ENCODE data around the gene MAPKBP1. TPM values are rescaled to one million over a fixed set of nuclear protein-coding genes. Genes with fewer than 3 reads are reported as not detected.
A peak's percentile ranks its signal among the peaks of the same experiment; 100 is the strongest.
"Not testable (repeated sequence)": the region's sequence is repeated elsewhere in the genome, so short reads cannot be mapped to it uniquely, and the experiment has no call there.

MAPKBP1 gene
- total RNA-seq, 2 experiments from 2014 or later, result 16.6 to 17.2 TPM

- CTCF ChIA-PET, result interaction anchor here (4.6 kb wide), 1 partner anchor 55 kb away, joined by 16 read pairs; the partner anchor contains the start of gene MAPKBP1
- POLR2A ChIA-PET, result no interaction called here
- intact Hi-C loops (cut with micrococcal nuclease), result no loop called here
These were observed 54.5 kb downstream of the MAPKBP1 start for GRCh38 chr15:41828807-41829141.

GRCh38 chr15:41829959-41830646 lies 55.8 kb downstream of the MAPKBP1 start:
- H3K4me1 Mint-ChIP-seq (ENCODE audit: low read depth), result peaks cover 41% of the 10 kb centered on the region
- no peaks in the 10 kb centered on the region for H3K36me3 Mint-ChIP-seq (ENCODE audit: low read depth)
- ChIA-PET CTCF (interaction anchor here (3.7 kb wide), 1 partner anchor 56 kb away, joined by 20 read pairs; the partner anchor contains the start of gene MAPKBP1), POLR2A (no interaction called here)
- H3K27me3 Mint-ChIP-seq, result no peaks in the 10 kb centered on the region
- DNase-seq, result no peak
- intact Hi-C loops (cut with micrococcal nuclease), result no loop called here
- ATAC-seq, result no peak
- H3K9me3 Mint-ChIP-seq, result no peaks in the 10 kb centered on the region
- TF ChIP-seq, protein P1, sequence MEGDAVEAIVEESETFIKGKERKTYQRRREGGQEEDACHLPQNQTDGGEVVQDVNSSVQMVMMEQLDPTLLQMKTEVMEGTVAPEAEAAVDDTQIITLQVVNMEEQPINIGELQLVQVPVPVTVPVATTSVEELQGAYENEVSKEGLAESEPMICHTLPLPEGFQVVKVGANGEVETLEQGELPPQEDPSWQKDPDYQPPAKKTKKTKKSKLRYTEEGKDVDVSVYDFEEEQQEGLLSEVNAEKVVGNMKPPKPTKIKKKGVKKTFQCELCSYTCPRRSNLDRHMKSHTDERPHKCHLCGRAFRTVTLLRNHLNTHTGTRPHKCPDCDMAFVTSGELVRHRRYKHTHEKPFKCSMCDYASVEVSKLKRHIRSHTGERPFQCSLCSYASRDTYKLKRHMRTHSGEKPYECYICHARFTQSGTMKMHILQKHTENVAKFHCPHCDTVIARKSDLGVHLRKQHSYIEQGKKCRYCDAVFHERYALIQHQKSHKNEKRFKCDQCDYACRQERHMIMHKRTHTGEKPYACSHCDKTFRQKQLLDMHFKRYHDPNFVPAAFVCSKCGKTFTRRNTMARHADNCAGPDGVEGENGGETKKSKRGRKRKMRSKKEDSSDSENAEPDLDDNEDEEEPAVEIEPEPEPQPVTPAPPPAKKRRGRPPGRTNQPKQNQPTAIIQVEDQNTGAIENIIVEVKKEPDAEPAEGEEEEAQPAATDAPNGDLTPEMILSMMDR (IDR thresholded peaks at IDR 0.05), result no peak
- H3K4me3 Mint-ChIP-seq, result no peak overlapping the region
- H3K27ac Mint-ChIP-seq, result no peak overlapping the region

More at GRCh38 chr15:41828807-41829141, 54.5 kb downstream of the MAPKBP1 start:
- TF ChIP-seq, protein P1 (IDR thresholded peaks at IDR 0.05), result no peak
- H3K9me3 Mint-ChIP-seq, result no peaks in the 10 kb centered on the region
- no peak for DNase-seq
- H3K27me3 Mint-ChIP-seq, result no peaks in the 10 kb centered on the region
- ATAC-seq, result no peak
- H3K4me3 Mint-ChIP-seq, result peak overlapping the region; percentile 90
- H3K27ac Mint-ChIP-seq, result peak overlapping the region; percentile 84
- H3K4me1 Mint-ChIP-seq (ENCODE audit: low read depth), result peaks cover 38% of the 10 kb centered on the region
- no peaks in the 10 kb centered on the region for H3K36me3 Mint-ChIP-seq (ENCODE audit: low read depth)

DNA sequence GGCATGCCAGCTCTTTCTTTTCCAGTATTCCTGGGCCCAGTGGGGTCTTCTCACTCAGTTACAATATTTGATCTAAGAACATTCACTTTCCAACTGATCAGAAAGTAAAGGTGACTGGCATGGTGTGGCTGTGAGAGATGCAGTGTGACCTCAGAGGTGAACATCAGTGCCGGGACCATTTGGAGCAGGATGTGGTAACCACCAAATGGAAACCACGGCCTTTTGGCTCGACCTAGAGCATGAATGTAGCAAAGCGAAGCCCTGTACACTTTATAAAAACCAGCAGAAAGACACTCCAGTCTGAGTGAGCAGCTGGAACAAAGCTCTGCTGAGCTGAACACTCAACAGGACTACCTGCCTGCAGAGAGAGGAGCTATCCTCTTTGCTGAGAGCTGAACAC lies 57.0 kb downstream of the MAPKBP1 start:
- not testable (repeated sequence) for H3K9me3 Mint-ChIP-seq

DNA sequence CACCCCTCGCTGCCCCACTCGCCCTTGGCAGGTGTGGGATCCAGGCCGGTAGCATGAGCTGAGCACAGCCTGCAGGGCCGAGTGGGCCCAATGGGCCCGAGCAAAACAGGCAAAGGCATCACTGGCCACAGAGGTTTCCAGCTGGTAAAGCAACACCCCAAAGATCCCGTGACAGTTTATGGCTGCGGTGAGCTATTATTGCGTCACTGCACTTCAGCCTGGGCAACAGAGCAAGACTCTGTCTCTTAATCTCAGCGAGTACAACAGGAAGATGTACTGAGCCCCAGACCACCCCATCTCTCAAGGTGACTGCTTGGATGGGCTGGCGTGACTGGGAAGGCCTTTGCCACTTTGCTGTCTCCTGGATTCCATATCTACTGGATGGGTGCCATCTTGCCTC lies 57.9 kb downstream of the MAPKBP1 start:
- H3K27ac Mint-ChIP-seq, result no peak overlapping the region
- intact Hi-C loops (cut with micrococcal nuclease), result no loop called here
- CTCF ChIA-PET, result interaction anchor here (1.1 to 3.7 kb wide), 7 partner anchors 11 to 73 kb away, joined by 3 to 20 read pairs (median 6); partner anchors contain the start of gene MAPKBP1
- POLR2A ChIA-PET, result interaction anchor here (0.8 to 2.1 kb wide), 2 partner anchors 105 to 141 kb away, joined by 3 to 5 read pairs; no protein-coding TSS in a partner anchor
- H3K36me3 Mint-ChIP-seq (ENCODE audit: low read depth), result no peaks in the 10 kb centered on the region
- TF ChIP-seq, protein P1 (IDR thresholded peaks at IDR 0.05), result no peak
- peaks cover 39% of the 10 kb centered on the region for H3K4me1 Mint-ChIP-seq (ENCODE audit: low read depth)
- DNase-seq (no peak), ATAC-seq (no peak)
- no peak overlapping the region for H3K4me3 Mint-ChIP-seq
- H3K27me3 Mint-ChIP-seq, result no peaks in the 10 kb centered on the region
- H3K9me3 Mint-ChIP-seq, result no peaks in the 10 kb centered on the region

More for the DNA sequence above, 57.0 kb downstream of the MAPKBP1 start:
- H3K4me3 Mint-ChIP-seq; intact Hi-C loops (cut with micrococcal nuclease); H3K27me3 Mint-ChIP-seq; H3K36me3 Mint-ChIP-seq (ENCODE audit: low read depth): not testable (repeated sequence)
- peak overlapping the region; percentile 45 for H3K27ac Mint-ChIP-seq
- ChIA-PET POLR2A (interaction anchor here (0.6 to 2.1 kb wide), 3 partner anchors 38 to 142 kb away, joined by 3 to 5 read pairs (median 3); no protein-coding TSS in a partner anchor), CTCF (interaction anchor here (1.1 to 3.7 kb wide), 6 partner anchors 10 to 74 kb away, joined by 3 to 20 read pairs (median 6); partner anchors contain the start of gene MAPKBP1)
- peak; percentile 51 for ATAC-seq
- DNase-seq, result peak; percentile 85
- H3K4me1 Mint-ChIP-seq (ENCODE audit: low read depth), result peaks cover 41% of the 10 kb centered on the region

GRCh38 chr15:41832875-41833274 lies 58.6 kb downstream of the MAPKBP1 start:
- no peaks in the 10 kb centered on the region for H3K9me3 Mint-ChIP-seq
- no peaks in the 10 kb centered on the region for H3K36me3 Mint-ChIP-seq (ENCODE audit: low read depth)
- TF ChIP-seq, protein P1 (IDR thresholded peaks at IDR 0.05), result no peak
- CTCF ChIA-PET, result interaction anchor here (1.4 to 3.7 kb wide), 4 partner anchors 15 to 229 kb away, joined by 3 to 20 read pairs (median 6); partner anchors contain the start of gene MAPKBP1
- no peak overlapping the region for H3K27ac Mint-ChIP-seq
- ATAC-seq, result peak; percentile 6
- H3K27me3 Mint-ChIP-seq, result no peaks in the 10 kb centered on the region
- DNase-seq, result no peak
- no peak overlapping the region for H3K4me3 Mint-ChIP-seq
- POLR2A ChIA-PET, result interaction anchor here (2.1 kb wide), 1 partner anchor 104 kb away, joined by 5 read pairs; no protein-coding TSS in a partner anchor
- intact Hi-C loops (cut with micrococcal nuclease), result no loop called here
- peaks cover 37% of the 10 kb centered on the region for H3K4me1 Mint-ChIP-seq (ENCODE audit: low read depth)
